ENCODE measurements around the gene OPCML.

The OPCML gene

GRCh38 chr11:133234883-133235282 lies 297.4 kb downstream of the OPCML start:
- DNase-seq (ENCODE audit: low read depth in 2 of 2), result no peak

GRCh38 chr11:133232665-133233064 lies 299.6 kb downstream of the OPCML start:
- no peak for DNase-seq (ENCODE audit: low read depth in 2 of 2)

- DNase-seq (ENCODE audit: low read depth in 2 of 2), result no peak
These were observed 301.9 kb downstream of the OPCML start for GRCh38 chr11:133230431-133230830.

- no peak for DNase-seq (ENCODE audit: low read depth in 2 of 2)
These were observed 303.6 kb downstream of the OPCML start for GRCh38 chr11:133228471-133229329.

GRCh38 chr11:133227632-133228111 lies 304.6 kb downstream of the OPCML start:
- DNase-seq (ENCODE audit: low read depth in 2 of 2), result no peak

GRCh38 chr11:133224271-133224670 lies 308.0 kb downstream of the OPCML start:
- DNase-seq (ENCODE audit: low read depth in 2 of 2), result no peak

- no peak for DNase-seq (ENCODE audit: low read depth in 2 of 2)
These were observed 309.6 kb downstream of the OPCML start for GRCh38 chr11:133222425-133223330.

GRCh38 chr11:133219543-133219942 lies 312.8 kb downstream of the OPCML start:
- no peak for DNase-seq (ENCODE audit: low read depth in 2 of 2)

GRCh38 chr11:133216813-133217212 lies 315.5 kb downstream of the OPCML start:
- no peak for DNase-seq (ENCODE audit: low read depth in 2 of 2)

GRCh38 chr11:133215596-133216230 lies 316.6 kb downstream of the OPCML start:
- DNase-seq (ENCODE audit: low read depth in 2 of 2), result no peak

- no peak for DNase-seq (ENCODE audit: low read depth in 2 of 2)
These were observed 317.7 kb downstream of the OPCML start for GRCh38 chr11:133214646-133215045.

GRCh38 chr11:133212201-133212600 lies 320.1 kb downstream of the OPCML start:
- no peak for DNase-seq (ENCODE audit: low read depth in 2 of 2)

- no peak for DNase-seq (ENCODE audit: low read depth in 2 of 2)
These were observed 324.3 kb downstream of the OPCML start for GRCh38 chr11:133207995-133208394.

- DNase-seq (ENCODE audit: low read depth in 2 of 2), result no peak
These were observed 325.8 kb downstream of the OPCML start for GRCh38 chr11:133206313-133207005.

GRCh38 chr11:133204158-133204557 lies 328.1 kb downstream of the OPCML start:
- no peak for DNase-seq (ENCODE audit: low read depth in 2 of 2)

- no peak for DNase-seq (ENCODE audit: low read depth in 2 of 2)
These were observed 329.5 kb downstream of the OPCML start for GRCh38 chr11:133202816-133203215.

- no peak for DNase-seq (ENCODE audit: low read depth in 2 of 2)
These were observed 333.9 kb downstream of the OPCML start for GRCh38 chr11:133198438-133198837.

- no peak for DNase-seq (ENCODE audit: low read depth in 2 of 2)
These were observed 334.9 kb downstream of the OPCML start for GRCh38 chr11:133197425-133197824.

- no peak for DNase-seq (ENCODE audit: low read depth in 2 of 2)
These were observed 340.4 kb downstream of the OPCML start for GRCh38 chr11:133191931-133192330.

- no peak for DNase-seq (ENCODE audit: low read depth in 2 of 2)
These were observed 350.6 kb downstream of the OPCML start for GRCh38 chr11:133181667-133182066.

GRCh38 chr11:133181066-133181465 lies 351.2 kb downstream of the OPCML start:
- DNase-seq (ENCODE audit: low read depth in 2 of 2), result no peak
